Kidney epithelial cell (primary cell): Measurements from ENCODE around the gene CTIF. TPM values are rescaled to one million over a fixed set of nuclear protein-coding genes. Genes with fewer than 3 reads are reported as not detected.

Experiments used
- DNase-seq: peaks from one replicate; pipeline ENCODE4 v3.0.0-alpha.2; 2010; ENCODE audit warnings: low read depth
- H3K27me3 ChIP-seq: 2 replicates; pipeline ENCODE4 v1.6.0; 2011; ENCODE audit warnings: low read length; ENCODE audit not compliant: control insufficient read depth, insufficient read depth
- H3K36me3 ChIP-seq: 2 replicates; pipeline ENCODE4 v1.5.1; 2011; ENCODE audit warnings: low read length; ENCODE audit not compliant: control insufficient read depth, insufficient read depth
- H3K4me3 ChIP-seq: 2 replicates; pipeline ENCODE4 v1.5.1; 2011; ENCODE audit warnings: low read depth, mild to moderate bottlenecking, control low read depth, low read length
- CTCF ChIP-seq: IDR thresholded peaks from 2 replicates; pipeline ENCODE4 v1.5.1; 2011; ENCODE audit warnings: mild to moderate bottlenecking, moderate library complexity, low read length, control low read depth, inconsistent platforms; ENCODE audit not compliant: insufficient read depth, poor library complexity, severe bottlenecking
- total RNA-seq: library from RNA; depleted of rRNA; stranded (reverse); fragments of >200 nt; gene quantifications from 2 replicates; pipeline ENCODE4 v1.2.3, GENCODE V29; 2015

Gene CTIF
- total RNA-seq, 1 donor from 2014 or later: 24.3 TPM

GRCh38 chr18:48815179-48815515 lies 276.3 kb downstream of the CTIF start:
- TF ChIP-seq CTCF: no peak
- no peak for DNase-seq

GRCh38 chr18:48815581-48816324 lies 276.9 kb downstream of the CTIF start:
- no peak overlapping the region for H3K4me3 ChIP-seq
- H3K36me3 ChIP-seq: no peaks in the 10 kb centered on the region
- no peaks in the 10 kb centered on the region for H3K27me3 ChIP-seq
- no peak for DNase-seq
- TF ChIP-seq CTCF: no peak

More at GRCh38 chr18:48815179-48815515, 276.3 kb downstream of the CTIF start:
- Histone ChIP-seq H3K36me3 (no peaks in the 10 kb centered on the region), H3K4me3 (no peak overlapping the region), H3K27me3 (no peaks in the 10 kb centered on the region)

- Histone ChIP-seq H3K27me3 (no peaks in the 10 kb centered on the region), H3K36me3 (no peaks in the 10 kb centered on the region), H3K4me3 (no peak overlapping the region)
- no peak for TF ChIP-seq CTCF
- no peak for DNase-seq
Observed at GRCh38 chr18:48816554-48816953, 277.7 kb downstream of the CTIF start.

GRCh38 chr18:48817021-48817461 lies 278.2 kb downstream of the CTIF start:
- Histone ChIP-seq H3K4me3 (no peak overlapping the region), H3K27me3 (no peaks in the 10 kb centered on the region), H3K36me3 (no peaks in the 10 kb centered on the region)
- TF ChIP-seq CTCF: no peak
- DNase-seq: no peak

GRCh38 chr18:48818329-48819254 lies 279.8 kb downstream of the CTIF start:
- TF ChIP-seq CTCF: no peak
- Histone ChIP-seq H3K36me3 (no peaks in the 10 kb centered on the region), H3K4me3 (no peak overlapping the region), H3K27me3 (no peaks in the 10 kb centered on the region)
- no peak for DNase-seq
